ENCODE measurements around the gene ERCC6L2. TPM values are rescaled to one million over a fixed set of nuclear protein-coding genes. Genes with fewer than 3 reads are reported as not detected.

Gene ERCC6L2
- total and polyA plus RNA-seq, 2 of the 4 experiments (the other 2 are of a cell fraction), result 13.0 to 67.6 TPM

DNA sequence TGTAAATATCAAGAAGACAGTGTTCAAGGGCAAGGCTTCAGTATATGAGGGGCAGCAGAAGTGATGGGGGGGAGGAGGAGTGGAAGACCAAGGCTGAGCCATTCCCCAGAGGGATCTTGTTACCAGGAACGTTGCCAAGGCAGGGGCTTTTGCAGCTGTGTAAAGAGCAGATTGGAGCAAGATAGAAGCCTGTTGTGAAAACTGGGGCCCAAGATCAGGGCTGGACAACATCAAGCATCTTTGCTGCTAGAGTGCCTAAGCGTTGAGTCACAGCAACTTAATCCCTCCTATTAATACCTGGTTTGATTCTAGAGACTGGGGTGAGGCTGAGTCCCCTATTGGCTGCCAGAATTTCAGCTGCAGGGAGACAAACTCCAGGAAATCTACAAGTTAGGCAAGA is 18.4 kb upstream of the ERCC6L2 start:
- WGBS, 2 experiments (ENCODE audit: extremely low coverage in 2 of 2, insufficient read length in 1 of 2), result 0% methylated on average over 1 of the region's 2 CpGs; no CpG with 5 or more reads in 1 of the 2 experiments
- Histone ChIP-seq H3K27me3 (ENCODE audit: control insufficient read depth, insufficient read depth, low read length) (no peaks in the 10 kb centered on the region), H3K14ac (replicated peaks; ENCODE audit: low read depth, low read length) (no peak overlapping the region), H4K5ac (ENCODE audit: low read depth, low read length) (no peak overlapping the region), H2BK120ac (ENCODE audit: low read depth, low read length) (peak overlapping the region; percentile 9; the same call in 1 of the 2 replicates), H2BK5ac (ENCODE audit: low read depth, low read length, poor library complexity, severe bottlenecking) (no peak overlapping the region), H2AK5ac (ENCODE audit: low read depth, low read length) (0 out of 2 replicates have a peak overlapping the region, but pooled peaks have one; percentile 37), H2AK9ac (replicated peaks; ENCODE audit: low read depth, low read length, poor library complexity) (no peak overlapping the region), H3K36me3 (ENCODE audit: control insufficient read depth, insufficient read depth, low read length) (no peaks in the 10 kb centered on the region), H3K9ac (ENCODE audit: low read depth, low read length) (no peak overlapping the region), H2BK15ac (ENCODE audit: low read depth, low read length) (peak overlapping the region; percentile 0; the same call in 1 of the 3 replicates), H3K4ac (ENCODE audit: low read depth, low read length) (peak overlapping the region; percentile 67), H3K4me2 (ENCODE audit: low read depth, low read length) (no peak overlapping the region), H3K27ac (ENCODE audit: insufficient read depth, low read length) (no peak overlapping the region), H3K4me1 (ENCODE audit: control insufficient read depth, insufficient read depth, low read length) (peaks cover 12% of the 10 kb centered on the region), H3K9me1 (ENCODE audit: insufficient read depth, low read length) (peaks cover 13% of the 10 kb centered on the region; the same call in 1 of the 2 replicates), H3K23ac (ENCODE audit: low read depth, low read length) (no peak overlapping the region), H3K9me3 (ENCODE audit: control insufficient read depth, insufficient read depth, low read length) (no peaks in the 10 kb centered on the region), H2AFZ (replicated peaks; ENCODE audit: low read length, poor library complexity) (no peak overlapping the region), H3K56ac (ENCODE audit: extremely low read depth, insufficient read depth, low read length) (no peak overlapping the region), H4K20me1 (ENCODE audit: insufficient read depth, low read length) (no peaks in the 10 kb centered on the region), H4K8ac (ENCODE audit: low read depth in 2 of 2, low read length in 2 of 2) (no peak overlapping the region; a peak in 1 of 4 replicates), H3K18ac (ENCODE audit: low read depth, low read length) (no peak overlapping the region), H3K79me1 (ENCODE audit: low read depth in 1 of 2, low read length in 2 of 2) (peaks cover 4 to 14% of the 10 kb centered on the region in 2 experiments; a peak in 2 of 4 replicates), H3K4me3 (ENCODE audit: insufficient read depth, low read depth, low read length) (no peak overlapping the region), H2BK20ac (ENCODE audit: low read depth, low read length) (peak overlapping the region; percentile 59; the same call in 1 of the 2 replicates), H4K91ac (ENCODE audit: insufficient read depth, low read depth, low read length) (no peak overlapping the region)
- DNase-seq (peak; percentile 87), ATAC-seq (ENCODE audit: low read depth) (peak; percentile 73)
- dilution Hi-C loops (cut with HindIII; ENCODE audit: low sequenced_read_pairs, unreplicated experiment) (no loop called here), intact Hi-C loops (cut with micrococcal nuclease) (no loop called here), in situ Hi-C loops (cut with MboI; ENCODE audit: low sequenced_read_pairs) (no loop called here)
- no peak for TF ChIP-seq CHD1 (IDR thresholded peaks at IDR 0.05; ENCODE audit: low read depth, low read length)
- no peak for TF ChIP-seq POLR2A (IDR thresholded peaks at IDR 0.05; ENCODE audit: low read depth, low read length)
- no peak for TF ChIP-seq RCOR1 (IDR thresholded peaks at IDR 0.05; ENCODE audit: insufficient replicate concordance, low read length)
- no peak for TF ChIP-seq CEBPB (IDR thresholded peaks at IDR 0.05; ENCODE audit: low read depth, low read length)
- TF ChIP-seq, protein P1, sequence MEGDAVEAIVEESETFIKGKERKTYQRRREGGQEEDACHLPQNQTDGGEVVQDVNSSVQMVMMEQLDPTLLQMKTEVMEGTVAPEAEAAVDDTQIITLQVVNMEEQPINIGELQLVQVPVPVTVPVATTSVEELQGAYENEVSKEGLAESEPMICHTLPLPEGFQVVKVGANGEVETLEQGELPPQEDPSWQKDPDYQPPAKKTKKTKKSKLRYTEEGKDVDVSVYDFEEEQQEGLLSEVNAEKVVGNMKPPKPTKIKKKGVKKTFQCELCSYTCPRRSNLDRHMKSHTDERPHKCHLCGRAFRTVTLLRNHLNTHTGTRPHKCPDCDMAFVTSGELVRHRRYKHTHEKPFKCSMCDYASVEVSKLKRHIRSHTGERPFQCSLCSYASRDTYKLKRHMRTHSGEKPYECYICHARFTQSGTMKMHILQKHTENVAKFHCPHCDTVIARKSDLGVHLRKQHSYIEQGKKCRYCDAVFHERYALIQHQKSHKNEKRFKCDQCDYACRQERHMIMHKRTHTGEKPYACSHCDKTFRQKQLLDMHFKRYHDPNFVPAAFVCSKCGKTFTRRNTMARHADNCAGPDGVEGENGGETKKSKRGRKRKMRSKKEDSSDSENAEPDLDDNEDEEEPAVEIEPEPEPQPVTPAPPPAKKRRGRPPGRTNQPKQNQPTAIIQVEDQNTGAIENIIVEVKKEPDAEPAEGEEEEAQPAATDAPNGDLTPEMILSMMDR (conservative IDR thresholded peaks at IDR 0.05; ENCODE audit: low read depth, low read length), result no peak
- no peak for TF ChIP-seq NFE2L2 (IDR thresholded peaks at IDR 0.05; ENCODE audit: low read depth, low read length)
- TF ChIP-seq, protein P2, sequence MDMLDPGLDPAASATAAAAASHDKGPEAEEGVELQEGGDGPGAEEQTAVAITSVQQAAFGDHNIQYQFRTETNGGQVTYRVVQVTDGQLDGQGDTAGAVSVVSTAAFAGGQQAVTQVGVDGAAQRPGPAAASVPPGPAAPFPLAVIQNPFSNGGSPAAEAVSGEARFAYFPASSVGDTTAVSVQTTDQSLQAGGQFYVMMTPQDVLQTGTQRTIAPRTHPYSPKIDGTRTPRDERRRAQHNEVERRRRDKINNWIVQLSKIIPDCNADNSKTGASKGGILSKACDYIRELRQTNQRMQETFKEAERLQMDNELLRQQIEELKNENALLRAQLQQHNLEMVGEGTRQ (IDR thresholded peaks at IDR 0.05; ENCODE audit: low read depth, low read length), result no peak
- no peak for TF ChIP-seq MAFK (IDR thresholded peaks at IDR 0.05; ENCODE audit: low read depth, low read length)
- no peak for TF ChIP-seq RFX5 (IDR thresholded peaks at IDR 0.05; ENCODE audit: low read depth, low read length)
- TF ChIP-seq RAD21 (IDR thresholded peaks at IDR 0.05; ENCODE audit: low read length), result no peak
- TF ChIP-seq ELK1 (IDR thresholded peaks at IDR 0.05; ENCODE audit: borderline replicate concordance, low read depth, low read length), result no peak
- no peak for TF ChIP-seq FOS (IDR thresholded peaks at IDR 0.05; ENCODE audit: low read depth, low read length)
- no peak for TF ChIP-seq BHLHE40 (IDR thresholded peaks at IDR 0.05; ENCODE audit: low read depth, low read length)
- no TSS peak for BruUV-seq (replicated peaks)
- CTCF ChIA-PET, result no interaction called here
- POLR2A ChIA-PET (ENCODE audit: unreplicated experiment), result no interaction called here
